HG02973 (cell line): Measurements from ENCODE around the gene PIGR.

Experiments
- ATAC-seq: cut with Tn5 transposase; IDR thresholded peaks from one replicate; pipeline ENCODE4 v1.9.1; 2021; ENCODE audit warnings: moderate library complexity; ENCODE audit not compliant: unreplicated experiment

Gene PIGR

GRCh38 chr1:206893380-206893779 lies 52.9 kb downstream of the PIGR start:
- no peak for ATAC-seq

- no peak for ATAC-seq
Measured at GRCh38 chr1:206892351-206892984, 53.8 kb downstream of the PIGR start.

- no peak for ATAC-seq
Measured at GRCh38 chr1:206891412-206891811, 54.9 kb downstream of the PIGR start.

- no peak for ATAC-seq
Measured at GRCh38 chr1:206890125-206891060, 55.9 kb downstream of the PIGR start.

GRCh38 chr1:206887701-206888100 lies 58.6 kb downstream of the PIGR start:
- no peak for ATAC-seq

GRCh38 chr1:206886831-206887230 lies 59.4 kb downstream of the PIGR start:
- ATAC-seq: no peak

- ATAC-seq: no peak
Measured at GRCh38 chr1:206885341-206886060, 60.8 kb downstream of the PIGR start.

- ATAC-seq: no peak
Measured at GRCh38 chr1:206883876-206884275, 62.4 kb downstream of the PIGR start.

- no peak for ATAC-seq
Measured at GRCh38 chr1:206883160-206883559, 63.1 kb downstream of the PIGR start.

- no peak for ATAC-seq
Measured at GRCh38 chr1:206882555-206882954, 63.7 kb downstream of the PIGR start.

GRCh38 chr1:206880314-206880713 lies 66.0 kb downstream of the PIGR start:
- ATAC-seq: no peak
